IPS DF 19.7 (cell line): Measurements from ENCODE around the gene MYADML2.
A peak's percentile ranks its signal among the peaks of the same experiment; 100 is the strongest.

Source experiments
- DNase-seq: peaks from one replicate; pipeline ENCODE4 v3.0.0-alpha.2; 2013; ENCODE audit warnings: low read depth, low spot score

MYADML2 gene

DNA sequence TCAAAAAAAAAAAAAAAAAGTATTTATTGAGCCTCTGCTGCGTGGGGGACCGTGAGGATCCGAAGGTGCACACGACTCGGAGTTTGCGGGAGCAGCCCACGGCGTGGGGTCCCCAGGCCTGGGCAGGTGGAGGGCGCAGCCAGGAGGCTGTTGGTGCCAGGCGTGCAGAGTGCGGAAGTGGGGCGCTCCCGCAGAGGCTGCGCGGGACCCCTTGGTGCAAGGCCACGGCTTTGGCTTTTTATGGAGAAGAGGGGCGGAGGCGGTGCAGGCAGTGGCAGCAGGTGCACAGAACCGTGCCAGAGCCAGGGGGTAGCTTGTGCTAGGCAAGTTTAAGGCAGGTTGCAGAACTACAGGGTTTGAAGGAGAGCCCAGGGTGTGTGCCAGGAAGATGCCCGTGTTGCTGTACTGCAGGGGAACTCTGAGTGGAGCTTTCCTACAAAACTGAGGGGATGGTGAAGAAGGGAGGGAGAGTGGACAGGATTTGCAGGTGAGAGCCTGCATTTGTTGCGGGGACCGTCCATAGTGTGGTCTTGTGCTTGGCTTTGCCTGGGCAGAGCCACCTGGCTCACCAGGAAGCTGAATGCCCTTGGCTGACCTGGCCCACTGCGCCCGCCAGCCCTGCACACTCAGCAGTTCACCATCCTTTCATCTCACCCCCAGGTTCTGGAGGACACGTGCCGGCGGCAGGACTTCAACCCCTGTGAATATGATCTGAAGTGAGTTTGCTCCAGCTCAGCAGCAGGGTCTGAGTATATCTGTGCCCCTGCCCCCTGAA is 31.7 kb upstream of the MYADML2 start:
- no peak for DNase-seq

DNA sequence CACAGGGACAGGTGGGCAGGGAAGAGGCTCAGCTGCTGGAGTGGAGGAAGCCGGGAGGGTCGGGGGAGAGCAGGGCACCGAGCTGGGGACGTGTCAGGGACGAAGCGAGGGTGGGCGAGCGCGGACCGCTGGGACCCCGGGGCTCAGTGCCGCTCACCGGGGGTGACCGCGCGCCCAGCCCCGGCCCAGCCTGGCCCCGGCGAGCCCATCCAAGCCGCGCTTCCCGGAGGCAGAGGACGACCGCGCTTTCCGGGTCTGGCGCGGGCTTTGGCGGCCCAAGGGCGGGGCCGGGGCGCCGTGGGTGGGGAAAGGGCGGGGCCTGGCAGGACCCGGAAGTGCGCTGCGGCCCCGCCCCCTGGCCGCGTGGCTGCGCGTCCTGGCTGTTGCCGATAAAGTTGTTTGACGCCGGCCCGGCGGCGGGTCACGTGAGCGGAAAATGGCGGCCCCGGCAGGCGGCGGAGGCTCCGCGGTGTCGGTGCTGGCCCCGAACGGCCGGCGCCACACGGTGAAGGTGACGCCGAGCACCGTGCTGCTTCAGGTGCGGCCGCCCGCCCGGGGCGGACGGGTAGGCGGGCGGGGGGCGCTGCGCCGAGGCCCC is 30.3 kb upstream of the MYADML2 start, which contains the start of gene ASPSCR1:
Gene ASPSCR1 (plus strand): TSS at position 419 of the 598 bp plus-strand sequence. CDS start 18 bp downstream, at position 437.
- no peak for DNase-seq

DNA sequence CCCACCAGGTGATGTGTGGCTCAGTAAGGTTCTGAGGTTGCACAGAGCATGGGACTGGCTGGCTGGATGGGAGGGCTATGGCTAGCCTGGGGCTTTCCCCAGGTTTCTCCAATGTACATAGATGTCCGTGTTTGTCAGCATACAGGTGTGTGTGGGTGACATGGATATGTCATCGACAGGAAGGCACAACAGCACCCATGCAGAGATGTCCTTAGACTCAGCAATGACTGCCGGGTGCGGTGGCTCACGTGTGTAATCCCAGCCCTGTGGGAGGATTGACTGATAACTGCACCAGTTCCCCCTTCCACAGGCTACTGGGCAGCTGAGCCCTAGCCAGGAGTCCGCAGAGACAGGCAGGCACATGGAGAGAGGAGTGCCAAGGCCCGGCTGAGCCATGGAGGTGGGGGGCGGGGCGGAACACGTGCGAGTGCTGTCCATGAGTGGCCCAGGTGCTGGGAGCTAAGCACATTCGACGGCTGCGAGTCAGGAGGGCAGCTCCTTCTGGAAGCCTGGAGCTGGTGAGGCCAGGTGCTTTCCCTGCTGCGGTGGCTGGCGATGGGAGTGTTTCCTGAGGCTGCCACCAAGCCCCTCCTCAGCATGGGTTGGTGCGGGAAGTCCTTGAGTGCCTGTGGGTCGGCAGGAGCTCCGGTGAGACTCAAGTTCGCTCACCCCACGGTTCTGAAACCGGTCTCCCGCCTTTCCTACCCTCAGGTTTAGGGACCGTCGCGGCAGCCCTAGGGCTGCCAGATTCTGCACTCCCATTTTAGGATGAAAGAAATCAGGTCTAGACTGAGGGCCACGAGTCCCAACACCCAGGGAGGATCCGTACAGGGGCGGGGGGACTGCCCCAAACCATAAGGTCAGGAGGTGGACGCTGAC is 29.5 kb upstream of the MYADML2 start:
- no peak for DNase-seq

DNA sequence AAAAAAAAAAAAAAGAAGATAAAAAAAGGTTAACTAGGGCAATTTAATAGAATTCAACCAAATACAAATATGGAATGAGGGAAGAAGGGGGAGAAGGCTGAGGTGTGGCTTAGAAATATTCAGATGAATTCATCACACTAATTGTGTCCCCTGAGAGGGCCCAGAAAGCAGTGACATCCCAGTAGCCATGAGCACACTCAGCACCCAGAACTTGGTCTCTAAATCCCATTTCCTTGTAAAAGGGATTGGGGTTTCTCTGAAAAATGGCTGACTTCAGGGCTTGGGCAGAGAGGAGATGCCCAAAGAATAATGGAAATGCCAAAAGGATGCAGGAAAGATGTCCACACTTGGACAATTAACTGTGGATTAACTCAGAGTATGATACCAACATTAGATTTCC is 26.4 kb upstream of the MYADML2 start:
- no peak for DNase-seq

DNA sequence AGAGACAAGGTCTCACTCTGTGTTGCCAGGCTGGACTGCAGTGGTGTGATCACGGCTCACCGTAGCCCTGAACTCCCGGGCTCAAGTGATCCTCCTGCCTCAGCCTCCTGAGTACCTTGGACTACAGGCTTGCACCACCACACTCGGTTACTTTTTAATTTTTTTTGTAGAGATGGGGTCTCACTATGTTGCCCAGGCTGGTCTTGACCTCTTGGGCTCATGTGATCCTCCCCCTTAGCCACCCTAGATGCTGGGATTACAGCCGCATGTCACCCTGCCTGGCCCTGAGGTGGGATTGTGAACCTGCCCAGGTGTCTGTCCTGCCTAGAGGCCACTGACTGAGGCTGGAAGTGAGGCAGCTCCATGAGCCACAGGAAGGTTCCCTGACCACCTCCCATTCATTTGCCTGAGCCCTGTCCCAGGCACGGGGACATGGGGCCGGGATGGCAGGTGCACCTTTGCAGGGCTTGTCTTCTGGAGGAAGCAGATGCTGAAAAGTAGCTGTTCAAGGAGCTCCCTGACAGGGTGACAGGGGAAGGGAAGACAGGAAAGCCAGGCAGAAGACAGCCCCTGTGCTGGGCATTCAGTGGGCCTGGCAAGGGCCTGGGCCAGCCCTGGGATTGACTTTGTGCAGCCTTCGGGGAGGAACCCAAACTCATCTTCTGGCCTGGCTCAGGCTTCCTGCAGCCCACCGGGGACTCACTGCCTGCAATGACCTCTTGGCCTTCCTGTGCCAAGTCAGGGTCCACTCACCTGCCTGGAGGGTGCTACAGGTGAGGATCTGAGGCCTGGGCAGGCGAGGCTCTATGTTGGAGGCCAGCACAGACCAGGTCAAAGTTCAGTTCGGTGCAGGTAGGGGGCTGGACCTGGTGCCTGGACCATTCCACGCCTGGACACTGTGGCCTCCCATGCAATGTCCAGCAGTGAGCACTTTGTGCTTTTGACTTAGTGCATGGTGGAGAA is 22.1 kb upstream of the MYADML2 start:
- DNase-seq = no peak

DNA sequence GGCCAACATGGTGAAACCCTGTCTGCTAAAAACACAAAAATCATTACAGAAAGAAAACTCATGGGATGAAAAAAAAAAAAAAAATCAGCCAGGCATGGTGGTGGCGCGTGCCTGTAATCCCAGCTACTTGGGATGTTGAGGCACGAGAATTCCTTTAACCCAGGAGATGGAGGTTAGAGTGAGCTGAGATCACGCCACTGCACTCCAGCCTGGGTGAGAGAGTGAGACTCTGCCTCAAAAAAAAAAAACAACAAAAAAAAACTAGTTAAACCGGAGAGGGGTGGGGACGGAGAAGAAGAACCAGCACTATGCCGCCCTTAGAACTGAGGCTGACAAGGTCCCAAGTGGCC is 21.3 kb upstream of the MYADML2 start:
- no peak for DNase-seq

DNA sequence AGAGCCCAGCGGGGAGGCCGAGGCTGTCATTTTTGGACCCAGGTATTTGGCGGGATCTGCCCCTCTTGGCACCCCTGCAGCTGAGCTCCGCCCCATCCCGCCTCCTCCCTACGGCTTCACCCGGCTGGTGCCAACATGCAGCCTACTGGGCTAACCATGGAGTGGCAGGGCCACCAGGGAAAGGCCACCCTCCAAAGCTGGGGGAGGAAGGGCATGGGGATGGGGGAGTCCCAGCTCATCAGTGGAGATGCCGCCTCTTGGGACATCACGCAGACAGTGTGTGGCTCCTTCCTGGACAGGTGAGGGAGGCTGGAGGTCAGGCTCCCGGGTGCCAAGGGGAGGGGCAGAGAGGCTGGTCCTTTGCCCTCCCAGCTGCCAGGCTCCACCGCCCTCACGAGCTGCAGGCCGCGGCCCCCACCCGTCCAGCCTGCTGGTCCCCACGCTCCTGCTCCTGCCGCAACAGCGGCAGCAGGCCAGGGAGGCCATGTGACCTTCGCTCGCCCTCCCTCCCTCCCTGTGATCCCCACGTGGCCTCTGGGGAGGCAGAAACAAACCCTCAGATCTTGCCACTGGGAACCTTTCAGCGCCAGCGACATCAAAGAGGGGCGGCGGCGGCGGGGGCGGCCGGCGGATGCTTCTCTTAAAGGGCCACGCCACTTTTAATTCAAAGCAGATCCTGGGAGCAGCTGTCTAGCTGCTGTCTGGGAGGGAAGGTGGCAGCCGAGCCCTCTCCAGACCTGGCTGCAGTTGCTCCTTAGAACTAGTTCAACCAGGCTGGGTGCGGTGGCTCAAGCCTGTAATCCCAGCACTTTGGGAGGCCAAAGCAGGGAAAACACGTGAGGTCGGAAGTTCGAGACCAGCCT is 20.7 kb upstream of the MYADML2 start:
- peak; percentile 61 for DNase-seq

DNA sequence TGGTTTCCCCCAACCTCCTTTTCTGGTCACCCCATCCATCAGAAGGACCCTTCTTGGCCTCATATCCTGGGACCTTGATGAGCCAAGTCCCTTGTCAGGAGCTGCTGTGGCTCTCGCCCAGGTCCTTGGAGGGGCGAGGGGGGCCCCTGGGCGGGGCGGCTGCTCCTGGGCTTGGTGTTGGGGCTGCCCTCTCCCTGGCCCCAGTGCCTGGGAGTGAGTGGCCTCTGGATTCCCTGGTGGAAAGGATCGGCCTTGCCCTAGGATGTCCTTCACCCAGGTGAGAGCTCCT is 20.2 kb upstream of the MYADML2 start:
- DNase-seq = no peak

DNA sequence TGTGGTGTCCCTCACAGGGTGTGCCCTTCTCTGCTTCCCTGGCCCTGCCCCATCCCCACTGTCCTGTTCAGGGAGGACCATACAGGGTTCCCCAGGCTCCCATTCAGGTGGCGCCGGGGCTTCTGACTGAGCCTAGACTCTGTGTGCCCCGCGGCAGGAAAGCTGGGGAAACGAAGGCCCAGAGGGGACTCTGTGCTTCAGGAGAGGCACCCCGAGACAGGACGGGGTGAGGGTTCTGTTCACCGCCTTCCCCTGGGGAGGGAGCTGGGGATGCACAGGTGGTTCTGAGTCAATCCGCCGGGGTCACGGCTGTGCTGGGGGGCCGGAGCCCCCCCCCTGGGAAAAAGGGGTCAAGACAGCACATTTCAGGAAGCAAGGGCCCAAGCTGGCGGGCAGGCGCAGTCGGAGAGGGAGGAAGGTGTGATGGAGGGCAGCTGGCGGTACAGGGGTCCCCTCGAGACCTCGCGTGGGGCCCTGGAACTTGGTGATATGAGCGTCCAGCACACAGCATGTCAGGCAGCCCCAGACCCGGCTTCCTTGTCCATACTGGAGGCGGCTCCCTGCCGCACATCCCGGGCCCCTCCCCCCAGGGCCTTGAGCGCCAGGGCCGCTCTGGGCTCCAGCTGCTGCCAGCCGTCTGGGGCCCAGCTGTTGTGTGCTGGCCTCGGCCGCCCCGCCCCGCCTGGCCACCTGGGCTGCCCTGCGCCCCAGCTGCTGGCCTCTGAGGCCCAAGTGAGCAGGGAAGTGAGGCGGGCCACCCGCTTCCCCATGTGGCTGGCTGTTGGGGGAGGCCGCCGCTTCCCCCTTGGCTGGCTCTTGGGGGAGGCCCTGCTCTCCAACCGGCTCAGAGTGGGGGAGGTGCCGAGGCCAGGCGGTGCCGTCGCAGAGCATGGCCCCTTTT is 19.6 kb upstream of the MYADML2 start:
- no peak for DNase-seq

DNA sequence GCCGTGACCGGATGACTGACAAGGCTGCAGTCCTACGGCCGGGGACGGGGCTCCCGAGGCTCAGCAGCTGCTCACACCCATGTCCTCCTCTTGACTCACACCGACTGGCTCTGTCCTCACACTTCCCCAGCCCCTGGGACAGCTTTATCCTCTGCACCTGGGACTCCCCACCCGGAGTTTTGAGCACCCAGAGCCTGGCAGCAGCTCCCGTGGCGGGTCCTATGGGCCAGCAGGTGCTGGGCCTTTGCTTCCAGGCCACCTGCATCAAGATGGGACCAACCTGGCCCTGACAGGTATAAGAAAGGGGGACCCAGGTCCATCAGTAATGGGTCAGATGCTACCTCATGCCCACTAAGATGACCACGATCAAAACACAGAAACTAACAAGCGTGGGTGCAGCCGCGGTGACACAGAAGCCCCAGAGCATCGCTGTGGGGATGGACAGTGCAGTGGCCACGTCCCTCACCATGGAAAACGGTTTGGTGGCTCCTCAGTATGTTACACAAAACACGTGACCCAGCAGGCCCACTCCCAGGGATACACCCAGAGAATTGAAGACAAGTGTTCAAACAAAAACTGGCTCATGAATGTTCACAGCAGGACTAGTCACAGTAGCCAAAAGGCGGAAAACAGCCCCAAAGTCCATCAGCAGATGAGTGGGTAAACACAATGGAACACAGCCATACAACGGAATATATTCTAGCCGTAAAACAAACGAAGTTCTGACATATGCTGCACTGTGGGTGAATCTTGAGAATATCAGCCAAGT is 17.2 kb upstream of the MYADML2 start:
- no peak for DNase-seq

DNA sequence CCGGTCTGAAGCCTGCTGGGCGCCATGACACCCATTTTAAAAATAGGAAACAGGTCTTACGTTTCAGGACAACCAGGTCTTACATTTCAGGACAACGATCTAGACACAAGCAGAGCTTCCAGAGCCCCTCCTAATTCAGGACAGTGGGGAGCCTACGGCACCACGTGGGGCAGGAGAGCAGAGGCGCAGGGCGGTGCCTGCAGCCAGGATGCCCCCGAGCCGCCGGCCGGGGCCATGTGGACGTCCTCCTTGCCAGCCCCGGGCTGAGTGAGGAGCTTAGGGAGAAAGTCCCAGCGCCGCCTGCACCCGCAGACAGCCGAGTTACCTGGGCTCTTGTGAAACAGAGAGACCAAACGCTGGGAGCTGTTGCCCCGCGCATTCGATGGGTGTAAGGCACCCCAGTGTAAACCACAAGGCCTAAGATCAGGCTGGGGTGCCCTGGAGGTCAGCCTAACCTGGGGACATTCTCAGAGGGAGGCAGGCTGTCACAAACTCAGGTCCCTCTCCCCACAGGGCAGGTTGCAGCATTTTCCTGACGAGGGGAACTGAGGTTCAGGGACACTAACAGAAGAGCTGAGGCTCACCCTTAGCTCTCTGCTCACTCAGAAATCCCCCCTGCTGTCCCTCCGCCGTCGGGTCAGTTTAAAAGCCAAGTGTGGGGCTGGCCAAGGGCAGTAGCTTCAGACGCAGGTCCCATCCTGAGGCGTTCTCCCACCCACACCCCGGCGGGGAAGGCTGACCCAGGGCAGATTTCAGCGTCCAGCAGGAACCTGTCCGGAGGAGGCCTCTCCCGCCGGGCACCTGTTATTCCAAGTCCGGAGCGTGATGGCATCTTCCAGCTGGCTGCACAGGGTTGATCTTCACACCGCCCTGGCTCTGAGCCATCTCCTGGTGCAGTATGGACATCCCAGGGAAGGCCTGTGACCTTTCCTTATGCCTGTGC is 15.7 kb upstream of the MYADML2 start:
- DNase-seq = no peak

DNA sequence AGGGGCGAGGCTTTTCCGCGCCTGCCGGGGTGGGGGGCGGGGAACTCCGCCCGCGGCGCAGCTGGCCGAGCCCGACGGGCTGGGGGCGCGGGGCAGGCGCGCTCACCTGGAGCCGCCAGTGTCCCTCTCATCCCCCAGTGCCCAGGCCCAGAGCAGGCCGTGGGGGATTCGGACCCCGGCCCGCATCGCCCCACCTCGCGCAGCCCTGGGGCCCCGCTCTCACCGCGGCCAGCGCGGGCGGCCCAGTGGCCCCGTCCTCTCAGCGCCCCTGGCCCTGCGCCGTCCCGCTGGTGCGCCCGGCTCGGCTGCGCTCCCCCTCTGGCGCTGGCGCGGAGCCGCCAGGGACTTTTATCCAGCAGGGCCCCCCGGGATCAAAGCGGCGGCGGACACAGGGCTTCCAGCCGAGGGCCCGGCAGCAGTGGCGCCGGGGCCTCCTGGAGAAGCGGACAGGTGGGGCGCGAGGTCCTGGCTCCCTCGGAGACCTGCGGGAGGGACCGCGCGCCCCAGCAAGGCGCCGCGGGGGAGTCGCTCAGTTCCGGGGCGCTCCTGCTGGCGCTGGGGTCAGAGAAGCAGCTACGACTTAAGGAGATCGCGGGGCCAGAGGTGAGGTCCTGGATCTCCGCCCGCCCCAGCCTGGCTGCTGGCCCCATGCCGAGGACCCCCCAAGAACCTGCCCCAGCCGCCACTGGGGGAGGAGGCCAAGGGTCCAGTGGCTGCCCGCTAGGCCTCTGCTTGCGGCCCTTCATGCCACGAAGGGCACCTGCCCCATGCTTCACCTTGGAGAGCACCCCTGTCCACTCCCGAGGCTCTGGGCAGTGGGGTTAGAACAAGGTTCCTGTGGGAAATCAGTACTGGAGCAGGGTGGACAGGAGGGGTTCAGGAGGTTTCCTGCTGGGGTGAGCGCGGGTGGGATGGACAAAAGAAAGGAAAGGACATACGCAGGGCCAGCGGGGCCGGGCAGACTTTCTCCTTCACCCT is 14.8 kb upstream of the MYADML2 start:
- DNase-seq = no peak

DNA sequence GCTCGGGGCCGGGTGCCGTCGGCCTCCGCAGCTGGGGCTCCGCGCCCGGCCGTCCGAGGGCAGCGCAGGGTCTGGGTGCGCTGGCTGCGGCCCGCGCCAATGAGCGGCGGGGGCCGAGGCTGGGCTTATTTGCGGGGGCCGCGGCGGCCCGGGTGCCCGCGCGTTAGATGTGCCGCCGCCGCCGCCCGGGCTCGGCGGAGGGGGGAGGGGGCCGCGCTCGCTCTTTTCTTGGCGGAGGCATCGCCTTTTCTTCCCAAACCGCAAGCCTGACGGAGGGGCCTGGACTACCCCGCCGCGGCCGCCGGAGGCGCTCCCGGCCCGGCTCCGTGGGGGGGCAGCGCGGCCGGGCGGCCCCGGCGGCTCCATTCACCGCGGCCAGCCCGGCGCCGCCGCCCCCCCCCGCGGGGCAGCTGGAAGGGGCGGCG is 14.1 kb upstream of the MYADML2 start, which contains the start of gene NOTUM:
Gene NOTUM (minus strand): TSS at position 101 of the 425 bp plus-strand sequence. CDS start 278 bp downstream, outside the sequence.
- DNase-seq = no peak

DNA sequence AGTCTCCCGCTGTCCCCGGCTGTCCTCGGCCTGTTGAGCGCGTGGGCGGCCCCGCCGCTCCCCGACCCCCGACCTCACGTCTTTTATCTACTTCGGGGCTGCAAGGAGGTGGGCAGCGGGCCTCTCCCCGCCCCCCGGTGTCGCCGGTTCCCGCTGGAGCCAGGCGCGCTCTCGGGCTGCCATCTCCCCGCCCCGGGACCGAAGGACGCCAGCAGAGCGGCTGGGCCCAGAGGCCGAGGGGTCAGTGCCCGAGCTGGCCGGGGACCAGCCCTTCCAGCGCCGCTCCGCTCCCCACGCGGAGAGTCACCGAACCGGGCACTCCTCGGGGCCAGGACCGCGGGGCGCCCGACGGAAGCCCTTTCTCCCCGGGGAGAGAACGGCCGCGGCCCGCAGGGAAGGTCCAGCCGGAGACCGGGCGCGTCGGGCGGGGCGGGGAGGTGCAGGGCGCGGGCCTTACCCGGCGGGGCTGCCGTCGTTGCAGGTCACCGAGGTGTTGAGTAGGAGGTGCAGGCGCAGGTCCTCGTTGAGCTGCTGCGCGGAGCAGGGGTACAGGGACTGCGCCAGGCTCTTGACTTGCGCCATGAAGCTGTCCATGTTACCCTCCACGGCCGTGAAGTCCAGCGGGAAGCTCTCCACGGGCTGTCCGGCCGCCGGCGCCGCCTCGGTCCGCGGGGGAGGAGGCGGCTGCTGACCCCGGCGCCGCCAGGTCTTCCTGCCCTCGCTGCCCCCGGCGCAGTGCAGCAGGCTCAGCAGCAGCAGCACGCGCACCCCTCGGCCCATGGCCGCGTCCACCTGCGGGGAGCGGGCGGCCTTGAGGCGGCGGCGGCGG is 13.3 kb upstream of the MYADML2 start:
- no peak for DNase-seq
